K562 (cell line): ENCODE results near the gene ADD1. TPM values are rescaled to one million over a fixed set of nuclear protein-coding genes. Genes with fewer than 3 reads are reported as not detected.

ENCODE experiments used
- ATAC-seq: fragments of 200-7000 bp; cut with Tn5 transposase; 3 replicates; pipeline ENCODE4 v1.9.1; 2020; ENCODE audit warnings: moderate library complexity
- BruUV-seq: library from RNA; stranded (reverse); fragments of 400-500 nt; replicated peaks from 2 replicates; lab custom pipeline; 2021; lab: Mats Ljungman, UMichigan
- CTCF ChIA-PET: fragments of 300-600 bp; formaldehyde crosslinking; extraction: SDS; loops from one replicate; lab custom pipeline; 2021; ENCODE audit warnings: low intra/inter-chr PET ratio; lab: Yijun Ruan, JAX
- POLR2A ChIA-PET: fragments of 300-600, 350-650 bp; sonication (Branson Sonifier 250); formaldehyde crosslinking; extraction: SDS; loops from one replicate; lab custom pipeline; 2021; ENCODE audit warnings: antibody characterized with exemption, inconsistent platforms; lab: Yijun Ruan, JAX
- DNase-seq, 4 experiments: peaks; one replicate each; pipeline versions ENCODE4 v3.0.0 to v3.0.0-alpha.2; 2011 to 2018; ENCODE audit warnings: low spot score in 3 of 4, mixed read lengths in 3 of 4; ENCODE audit errors: extremely low read depth in 1 of 4
- FAIRE-seq: peaks from 2 replicates; lab custom pipeline; 2011; peaks lifted over from hg19 to GRCh38; lab: Jason Lieb, UNC
- H2AFZ ChIP-seq: 2 replicates; pipeline ENCODE4 v1.6.0; 2011; ENCODE audit warnings: low read depth, low read length, control low read depth, inconsistent platforms
- H3K27ac ChIP-seq: fragments of 200-600 bp; 3 replicates; pipeline ENCODE4 v1.8.0; 2011; ENCODE audit warnings: low read depth, mild to moderate bottlenecking, control low read depth, inconsistent platforms, low read length, moderate library complexity, mixed read lengths; ENCODE audit errors: extremely low read depth
- H3K27me3 ChIP-seq, 2 experiments: fragments of 300-600 bp in 1 of 2; 2 replicates in 1 of 2; 3 replicates in 1 of 2; pipeline versions ENCODE4 v1.6.0 to v1.8.0; 2011; ENCODE audit warnings: inconsistent platforms in 2 of 2, low read length in 2 of 2, mild to moderate bottlenecking in 1 of 2, mixed read lengths in 1 of 2, moderate library complexity in 1 of 2; ENCODE audit not compliant: control insufficient read depth in 2 of 2, insufficient read depth in 2 of 2
- H3K36me3 ChIP-seq: fragments of 300-600 bp; 3 replicates; pipeline ENCODE4 v1.8.0; 2011; ENCODE audit warnings: mild to moderate bottlenecking, low read length, inconsistent platforms; ENCODE audit not compliant: control insufficient read depth, insufficient read depth
- H3K4me1 ChIP-seq, 2 experiments: fragments of 200-600 bp in 1 of 2; replicated peaks in 1 of 2; 2 replicates in 1 of 2; 3 replicates in 1 of 2; pipeline versions ENCODE4 v1.5.1 to v1.8.0; 2011; ENCODE audit warnings: inconsistent platforms in 2 of 2, low read length in 2 of 2, mild to moderate bottlenecking in 1 of 2, mixed read lengths in 1 of 2, moderate library complexity in 1 of 2; ENCODE audit not compliant: control insufficient read depth in 2 of 2, insufficient read depth in 2 of 2
- H3K4me2 ChIP-seq: 2 replicates; pipeline ENCODE4 v1.6.1; 2011; ENCODE audit warnings: low read length, control low read depth, inconsistent platforms, mixed read lengths; ENCODE audit not compliant: insufficient read depth
- H3K4me3 ChIP-seq: fragments of 200-600 bp; sonication (generic), shearing (Covaris generic); 2 replicates; pipeline ENCODE4 v1.5.1; 2016; ENCODE audit warnings: control low read depth, inconsistent platforms
- H3K79me2 ChIP-seq: fragments of 200-600 bp; 3 replicates; pipeline ENCODE4 v1.8.0; 2011; ENCODE audit warnings: low read length, inconsistent platforms; ENCODE audit not compliant: control insufficient read depth, insufficient read depth
- H3K9ac ChIP-seq, 2 experiments: 2 replicates each; pipeline versions ENCODE4 v1.6.0 to v1.6.1; 2011; ENCODE audit warnings: low read depth in 2 of 2, low read length in 2 of 2, control low read depth in 1 of 2, inconsistent platforms in 1 of 2, mild to moderate bottlenecking in 1 of 2, mixed read lengths in 1 of 2; ENCODE audit not compliant: insufficient read depth in 1 of 2
- H3K9me1 ChIP-seq: one replicate; pipeline ENCODE4 v1.6.0; 2011; ENCODE audit warnings: inconsistent platforms, mild to moderate bottlenecking, low read length, moderate library complexity; ENCODE audit not compliant: control insufficient read depth, insufficient read depth
- H3K9me3 ChIP-seq: replicated peaks from 2 replicates; pipeline ENCODE4 v1.5.1; 2011; ENCODE audit warnings: low read depth, low read length, inconsistent platforms; ENCODE audit not compliant: control insufficient read depth, insufficient read depth
- H4K20me1 ChIP-seq: replicated peaks from 2 replicates; pipeline ENCODE4 v1.6.1; 2011; ENCODE audit warnings: low read length, inconsistent platforms, mixed read lengths; ENCODE audit not compliant: control insufficient read depth, insufficient read depth
- IRF2 ChIP-seq: sonication (generic); formaldehyde crosslinking; IDR thresholded peaks from 2 replicates; pipeline ENCODE4 v1.8.1; 2022; ENCODE audit warnings: mild to moderate bottlenecking, missing genetic modification reagents
- MECOM ChIP-seq: fragments of 250-450 bp; sonication (Bioruptor Pico); IDR thresholded peaks from 2 replicates; pipeline ENCODE4 v1.8.0; 2022; ENCODE audit warnings: inconsistent platforms
- NCOA4 ChIP-seq: fragments of 450-650 bp; IDR thresholded peaks from 2 replicates; pipeline ENCODE4 v1.6.1; 2018; ENCODE audit warnings: mild to moderate bottlenecking; ENCODE audit not compliant: partially characterized antibody
- NONO ChIP-seq, 2 experiments: fragments of 200-400 bp in 1 of 2; fragments of 450-650 bp in 1 of 2; formaldehyde crosslinking in 1 of 2; IDR thresholded peaks; 2 replicates each; pipeline ENCODE4 v1.6.1; 2017; ENCODE audit warnings: low read depth in 2 of 2, mild to moderate bottlenecking in 2 of 2, moderate library complexity in 2 of 2, low read length in 1 of 2
- RBBP5 ChIP-seq: fragments of 200-600 bp; sonication (generic); IDR thresholded peaks from 2 replicates; pipeline ENCODE4 v1.6.1; 2012; ENCODE audit warnings: borderline replicate concordance, mild to moderate bottlenecking, low read length, control low read depth, inconsistent platforms; ENCODE audit not compliant: insufficient read depth, poor library complexity, severe bottlenecking
- RNF2 ChIP-seq: sonication (generic); IDR thresholded peaks from 2 replicates; pipeline ENCODE4 v1.6.1; 2016
- RUNX1 ChIP-seq: sonication (generic); IDR thresholded peaks from 2 replicates; pipeline ENCODE4 v1.6.1; 2016; ENCODE audit warnings: antibody characterized with exemption, low read depth
- SMAD4 ChIP-seq: fragments of 250-450 bp; sonication (Bioruptor Pico); conservative IDR thresholded peaks from 2 replicates; pipeline ENCODE4 v1.8.0; 2021; ENCODE audit warnings: inconsistent platforms, mild to moderate bottlenecking, moderate library complexity
- SOX6 ChIP-seq: fragments of 450-650 bp; IDR thresholded peaks from 2 replicates; pipeline ENCODE4 v1.6.1; 2014; ENCODE audit warnings: mild to moderate bottlenecking
- ZNF133 ChIP-seq: fragments of 250-450 bp; sonication (Bioruptor Pico); IDR thresholded peaks from 2 replicates; pipeline ENCODE4 v1.4.0; 2020; ENCODE audit warnings: mild to moderate bottlenecking
- ZNF354B ChIP-seq: fragments of 250-450 bp; sonication (Bioruptor Pico); IDR thresholded peaks from 2 replicates; pipeline ENCODE4 v1.4.0; 2020
- WGBS: fragments of 100-300 bp; shearing (Covaris generic); methylation state at CpG from one replicate; pipeline ENCODE4 v1.1.6; 2016; ENCODE audit warnings: low coverage, mixed read lengths; ENCODE audit not compliant: insufficient coverage; ENCODE audit errors: missing lambda C conversion rate; 5-methylcytosine and 5-hydroxymethylcytosine counted together
- in situ Hi-C: fragments of 300-500 bp; cut with MboI; formaldehyde crosslinking; loops from 4 replicates; pipeline ENCODE4 v1.15.0; 2018; ENCODE audit warnings: inconsistent platforms, mixed read lengths
- intact Hi-C: fragments of 100-400 bp; cut with micrococcal nuclease; formaldehyde crosslinking; loops from 2 replicates; pipeline ENCODE4 v1.14.2; 2022
- polyA plus RNA-seq, 8 experiments: library from polyadenylated mRNA; depleted of rRNA in 4 of 8; stranded (reverse) in 5 of 8; unstranded in 3 of 8; fragments of >200 nt; fragmentation: Nextera tagmentation in 2 of 8; fragmentation: Illumina TruSeq in 1 of 8; extraction: Ambion mirVana in 2 of 8; extraction: Trizol in 1 of 8; gene quantifications; 2 replicates each; pipeline versions ENCODE4 v1.2.1 to v1.2.3, GENCODE V29; 2011 to 2014; ENCODE audit warnings: inconsistent platforms in 1 of 8, missing spikeins in 1 of 8
- total RNA-seq, 7 experiments: library from RNA; depleted of rRNA in 6 of 7; stranded (reverse); fragments of >200 nt in 6 of 7; fragmentation: Illumina TruSeq in 2 of 7; extraction: Trizol in 2 of 7; gene quantifications; 2 replicates each; pipeline versions ENCODE4 v1.2.1 to v1.2.3, GENCODE V29; 2011 to 2021; ENCODE audit warnings: low replicate concordance in 1 of 7
- TF ChIP-seq, protein P1 (sequence below), 2 experiments: fragments of 450-650 bp in 1 of 2; sonication (generic) in 1 of 2; formaldehyde crosslinking in 1 of 2; IDR thresholded peaks in 1 of 2; conservative IDR thresholded peaks in 1 of 2; 2 replicates each; pipeline versions ENCODE4 v1.6.1 to v1.8.1; 2016 to 2023; ENCODE audit warnings: mild to moderate bottlenecking in 2 of 2, moderate library complexity in 2 of 2, inconsistent platforms in 1 of 2, missing genetic modification reagents in 1 of 2
- TF ChIP-seq, protein P2 (sequence below): fragments of 250-450 bp; sonication (Bioruptor Pico); IDR thresholded peaks from 2 replicates; pipeline ENCODE4 v1.8.0; 2021; ENCODE audit warnings: moderate library complexity, mild to moderate bottlenecking, inconsistent platforms
- TF ChIP-seq, protein P3 (sequence below): fragments of 450-650 bp; formaldehyde crosslinking; IDR thresholded peaks from 2 replicates; pipeline ENCODE4 v1.4.0; 2020; ENCODE audit warnings: mild to moderate bottlenecking

Gene ADD1
- total and polyA plus RNA-seq, 9 of the 15 experiments (the other 6 are each of a cell fraction or from before 2014, with no cell fraction given) = 17.5 to 153 (median 74.0) TPM

DNA sequence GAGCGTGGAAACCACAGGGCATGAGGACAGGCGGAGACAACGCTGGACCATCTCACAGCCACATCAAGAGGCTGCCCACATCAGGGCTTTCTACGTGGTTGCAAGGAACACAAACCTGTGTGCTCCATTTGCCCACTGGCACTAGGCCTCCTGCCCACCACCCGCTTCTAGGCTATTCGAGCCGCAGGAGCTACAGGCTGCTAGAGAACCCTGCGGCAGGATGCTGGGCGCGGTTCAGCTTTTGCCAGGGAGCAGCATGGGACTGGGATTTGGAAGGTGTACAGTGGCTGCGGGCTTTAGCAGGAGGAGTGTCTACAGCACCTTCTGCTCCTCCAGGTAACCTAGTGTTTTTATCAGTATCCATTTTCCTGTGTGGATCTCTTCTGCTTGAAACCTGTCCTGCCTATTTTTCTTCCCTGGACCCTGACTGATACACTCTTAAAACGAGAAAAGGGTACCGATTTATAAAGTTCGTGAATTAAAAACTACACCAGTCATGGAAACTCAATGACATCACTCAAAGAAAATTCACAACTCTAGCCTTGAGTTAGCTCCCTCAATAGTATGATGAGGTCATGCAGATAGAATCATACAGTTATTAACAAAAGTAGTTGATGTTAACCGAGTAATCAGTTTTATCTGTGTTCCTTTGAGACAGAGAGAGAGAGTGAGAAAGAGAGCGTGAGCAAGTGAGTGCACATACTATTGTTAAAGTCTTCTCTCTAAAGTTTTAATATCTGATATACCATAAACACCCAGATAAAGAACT lies 106.8 kb downstream of the ADD1 start:
- H3K9ac ChIP-seq = 0 out of 4 replicates have a peak overlapping the region, but pooled peaks of 1 of the 2 experiments have one; percentile 35
- ChIA-PET CTCF (no interaction called here), POLR2A (interaction anchor here (0.8 kb wide), 1 partner anchor 12 kb away, joined by 7 read pairs; no protein-coding TSS in a partner anchor)
- no peak overlapping the region for H3K4me3 ChIP-seq
- no peaks in the 10 kb centered on the region for H3K9me3 ChIP-seq
- H3K4me1 ChIP-seq = 0 out of 5 replicates have a peak, but pooled peaks cover 0 to 2% of the 10 kb centered on the region in 2 experiments
- in situ Hi-C loops (no loop called here), intact Hi-C loops (no loop called here)
- H4K20me1 ChIP-seq = peaks cover 12% of the 10 kb centered on the region; the same call in 1 of the 2 replicates
- peaks cover under 1% of the 10 kb centered on the region; the same call in 2 of the 3 replicates for H3K79me2 ChIP-seq
- no peak overlapping the region for H3K27ac ChIP-seq
- no peak for ATAC-seq
- H3K9me1 ChIP-seq = no peaks in the 10 kb centered on the region
- DNase-seq = no peak
- no peak for TF ChIP-seq RUNX1
- TF ChIP-seq, protein P1, sequence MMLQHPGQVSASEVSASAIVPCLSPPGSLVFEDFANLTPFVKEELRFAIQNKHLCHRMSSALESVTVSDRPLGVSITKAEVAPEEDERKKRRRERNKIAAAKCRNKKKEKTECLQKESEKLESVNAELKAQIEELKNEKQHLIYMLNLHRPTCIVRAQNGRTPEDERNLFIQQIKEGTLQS (IDR thresholded peaks at IDR 0.05) = no peak
- TF ChIP-seq, protein P1 (CRISPR knock-in tag; conservative IDR thresholded peaks at IDR 0.05) = no peak
- TF ChIP-seq MECOM = no peak
- TF ChIP-seq, protein P2, sequence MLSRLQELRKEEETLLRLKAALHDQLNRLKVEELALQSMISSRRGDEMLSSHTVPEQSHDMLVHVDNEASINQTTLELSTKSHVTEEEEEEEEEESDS (CRISPR knock-in tag) = no peak
- TF ChIP-seq RNF2 = no peak
- TF ChIP-seq ZNF354B = no peak
- TF ChIP-seq RBBP5 = no peak
- TF ChIP-seq ZNF133 = no peak
- TF ChIP-seq SOX6 = no peak
- TF ChIP-seq NCOA4 = no peak
- no peak for TF ChIP-seq IRF2 (CRISPR knock-in tag)
- TF ChIP-seq NONO (IDR thresholded peaks at IDR 0.05; ENCODE audit: low read depth in 2 of 2, low read length in 1 of 2) = no peak
- TF ChIP-seq, protein P3, sequence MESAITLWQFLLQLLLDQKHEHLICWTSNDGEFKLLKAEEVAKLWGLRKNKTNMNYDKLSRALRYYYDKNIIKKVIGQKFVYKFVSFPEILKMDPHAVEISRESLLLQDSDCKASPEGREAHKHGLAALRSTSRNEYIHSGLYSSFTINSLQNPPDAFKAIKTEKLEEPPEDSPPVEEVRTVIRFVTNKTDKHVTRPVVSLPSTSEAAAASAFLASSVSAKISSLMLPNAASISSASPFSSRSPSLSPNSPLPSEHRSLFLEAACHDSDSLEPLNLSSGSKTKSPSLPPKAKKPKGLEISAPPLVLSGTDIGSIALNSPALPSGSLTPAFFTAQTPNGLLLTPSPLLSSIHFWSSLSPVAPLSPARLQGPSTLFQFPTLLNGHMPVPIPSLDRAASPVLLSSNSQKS (CRISPR knock-in tag) = no peak
- TF ChIP-seq SMAD4 (CRISPR knock-in tag) = no peak
- peaks cover 94% of the 10 kb centered on the region for H3K36me3 ChIP-seq
- FAIRE-seq = no peak
- H2AFZ ChIP-seq = no peak overlapping the region
- no peaks in the 10 kb centered on the region for H3K27me3 ChIP-seq
- 96% methylated on average over 16 of the region's 16 CpGs for WGBS
- BruUV-seq = no TSS peak
- no peak overlapping the region for H3K4me2 ChIP-seq
